HCT116 (cell line): ENCODE results near the gene KCNIP3. TPM values are rescaled to one million over a fixed set of nuclear protein-coding genes. Genes with fewer than 3 reads are reported as not detected.

Experiments
- ATAC-seq: fragments of 200-7000 bp; cut with Tn5 transposase; 2 replicates; pipeline ENCODE4 v1.9.1; 2020; ENCODE audit warnings: mild to moderate bottlenecking, moderate library complexity
- BruUV-seq: library from RNA; stranded (reverse); fragments of 400-500 nt; replicated peaks from 2 replicates; lab custom pipeline; 2021; lab: Mats Ljungman, UMichigan
- CTCF ChIA-PET: fragments of 300-600 bp; sonication (Branson Sonifier 250); formaldehyde crosslinking; loops from one replicate; lab custom pipeline; 2021; ENCODE audit warnings: antibody characterized with exemption; lab: Charles Lee
- POLR2A ChIA-PET: fragments of 300-600, 350-600 bp; sonication (Branson Sonifier 250); formaldehyde crosslinking; loops from one replicate; lab custom pipeline; 2021; ENCODE audit warnings: antibody characterized with exemption; lab: Charles Lee
- RAD21 ChIA-PET, 2 experiments: fragments of 300-600 bp; sonication (Branson Sonifier 250); formaldehyde crosslinking; loops; one replicate each; lab custom pipeline; 2023; ENCODE audit warnings: low total read pairs in 2 of 2; ENCODE audit not compliant: uncharacterized antibody in 2 of 2, unreplicated experiment in 2 of 2, low non-redundant PET in 1 of 2; lab: Charles Lee
- DNase-seq: peaks from one replicate; pipeline ENCODE4 v3.0.0-alpha.2; 2010; ENCODE audit warnings: low read depth, low spot score
- H2AFZ ChIP-seq: fragments of 200-600 bp; shearing (Covaris generic), sonication (generic); 2 replicates; pipeline ENCODE4 v1.6.1; 2017; ENCODE audit warnings: low read depth, mixed run types, mixed read lengths, antibody characterized with exemption, low read length; ENCODE audit not compliant: poor library complexity, severe bottlenecking
- H3K27ac ChIP-seq: 2 replicates; pipeline ENCODE4 v1.5.1; 2012; ENCODE audit warnings: low read depth, low read length
- H3K27me3 ChIP-seq: fragments of 200-600 bp; sonication (generic); 2 replicates; pipeline ENCODE4 v1.6.1; 2016; ENCODE audit warnings: mixed run types, low read length, mixed read lengths; ENCODE audit not compliant: insufficient read depth
- H3K36me3 ChIP-seq, 2 experiments: fragments of 200-500 bp in 1 of 2; fragments of 200-600 bp in 1 of 2; sonication (Bioruptor generic) in 1 of 2; sonication (generic) in 1 of 2; 2 replicates each; pipeline versions ENCODE4 v1.5.1 to v1.6.1; 2014 to 2016; ENCODE audit warnings: low read length in 2 of 2, inconsistent platforms in 1 of 2, mixed read lengths in 1 of 2, mixed run types in 1 of 2; ENCODE audit not compliant: insufficient read depth in 2 of 2, control insufficient read depth in 1 of 2
- H3K4me1 ChIP-seq, 2 experiments: fragments of 200-600 bp in 1 of 2; sonication (generic) in 1 of 2; 2 replicates each; pipeline versions ENCODE4 v1.5.1 to v1.6.1; 2012 to 2017; ENCODE audit warnings: low read length in 2 of 2, inconsistent platforms in 1 of 2, mild to moderate bottlenecking in 1 of 2, mixed read lengths in 1 of 2, mixed run types in 1 of 2, moderate library complexity in 1 of 2; ENCODE audit not compliant: insufficient read depth in 2 of 2, control insufficient read depth in 1 of 2
- H3K4me2 ChIP-seq: fragments of 200-600 bp; sonication (generic); 2 replicates; pipeline ENCODE4 v1.6.1; 2017; ENCODE audit warnings: mixed run types, low read length, mixed read lengths
- H3K4me3 ChIP-seq, 2 experiments: fragments of 200-600 bp in 1 of 2; sonication (generic) in 1 of 2; replicated peaks in 1 of 2; 2 replicates each; pipeline ENCODE4 v1.5.1; 2011 to 2016; ENCODE audit warnings: low read length in 2 of 2, control low read depth in 1 of 2, low read depth in 1 of 2, mild to moderate bottlenecking in 1 of 2, mixed read lengths in 1 of 2, mixed run types in 1 of 2
- H3K79me2 ChIP-seq: fragments of 200-600 bp; sonication (generic); 2 replicates; pipeline ENCODE4 v1.6.1; 2017; ENCODE audit warnings: mild to moderate bottlenecking, mixed run types, low read length, moderate library complexity, mixed read lengths; ENCODE audit not compliant: insufficient read depth
- H3K9ac ChIP-seq: fragments of 200-600 bp; sonication (generic); 2 replicates; pipeline ENCODE4 v1.6.1; 2016; ENCODE audit warnings: low read length, mixed read lengths
- H3K9me2 ChIP-seq: fragments of 200-600 bp; sonication (generic), shearing (Covaris generic); 2 replicates; pipeline ENCODE4 v1.6.1; 2017; ENCODE audit warnings: mixed run types, mild to moderate bottlenecking, moderate library complexity; ENCODE audit not compliant: insufficient read depth
- H3K9me3 ChIP-seq, 2 experiments: fragments of 200-500 bp in 1 of 2; fragments of 200-600 bp in 1 of 2; sonication (Bioruptor generic) in 1 of 2; sonication (generic) in 1 of 2; 2 replicates each; pipeline ENCODE4 v1.6.1; 2014 to 2017; ENCODE audit warnings: low read length in 2 of 2, mixed read lengths in 2 of 2, inconsistent platforms in 1 of 2, low read depth in 1 of 2, mild to moderate bottlenecking in 1 of 2, mixed run types in 1 of 2, moderate library complexity in 1 of 2; ENCODE audit not compliant: control insufficient read depth in 1 of 2, insufficient read depth in 1 of 2
- H4K20me1 ChIP-seq: fragments of 200-600 bp; sonication (generic), shearing (Covaris generic); 2 replicates; pipeline ENCODE4 v1.6.1; 2017; ENCODE audit warnings: mixed run types, mild to moderate bottlenecking, moderate library complexity; ENCODE audit not compliant: insufficient read depth
- ATF3 ChIP-seq: IDR thresholded peaks from 2 replicates; pipeline ENCODE4 v1.6.1; 2012
- CBX3 ChIP-seq: IDR thresholded peaks from 2 replicates; pipeline ENCODE4 v1.6.1; 2012; ENCODE audit warnings: low read depth
- CEBPB ChIP-seq: IDR thresholded peaks from 2 replicates; pipeline ENCODE4 v1.6.1; 2012; ENCODE audit warnings: low read depth
- CTCF ChIP-seq, 3 experiments: fragments of 200-600 bp in 1 of 3; sonication (generic) in 1 of 3; IDR thresholded peaks in 2 of 3; conservative IDR thresholded peaks in 1 of 3; 2 replicates each; pipeline ENCODE4 v1.5.1; 2012 to 2017; ENCODE audit warnings: low read depth in 2 of 3, low read length in 2 of 3, antibody characterized with exemption in 1 of 3, borderline replicate concordance in 1 of 3, control low read depth in 1 of 3, mild to moderate bottlenecking in 1 of 3, mixed read lengths in 1 of 3, mixed run types in 1 of 3, moderate library complexity in 1 of 3; ENCODE audit not compliant: insufficient read depth in 1 of 3
- EZH2 ChIP-seq: fragments of 200-600 bp; sonication (generic); IDR thresholded peaks from 2 replicates; pipeline ENCODE4 v1.6.1; 2017; ENCODE audit warnings: antibody characterized with exemption, mixed run types
- EZH2phosphoT487 ChIP-seq: fragments of 200-600 bp; IDR thresholded peaks from 2 replicates; pipeline ENCODE4 v1.6.1; 2018; ENCODE audit warnings: antibody characterized with exemption, borderline replicate concordance
- FOSL1 ChIP-seq: IDR thresholded peaks from 2 replicates; pipeline ENCODE4 v1.6.1; 2012; ENCODE audit warnings: low read depth
- JUND ChIP-seq: IDR thresholded peaks from 2 replicates; pipeline ENCODE4 v1.6.1; 2012
- MAX ChIP-seq: IDR thresholded peaks from 2 replicates; pipeline ENCODE4 v1.6.1; 2012
- POLR2AphosphoS5 ChIP-seq: IDR thresholded peaks from 2 replicates; pipeline ENCODE4 v1.6.1; 2011; ENCODE audit warnings: mild to moderate bottlenecking, low read depth, low read length, moderate library complexity
- RAD21 ChIP-seq: IDR thresholded peaks from 2 replicates; pipeline ENCODE4 v1.6.1; 2012; ENCODE audit warnings: low read depth, mild to moderate bottlenecking
- SRF ChIP-seq: IDR thresholded peaks from 2 replicates; pipeline ENCODE4 v1.6.1; 2012; ENCODE audit warnings: low read depth
- TCF7L2 ChIP-seq: IDR thresholded peaks from 2 replicates; pipeline ENCODE4 v1.7.0; 2011; ENCODE audit warnings: borderline replicate concordance, inconsistent platforms; ENCODE audit not compliant: insufficient read depth, insufficient read length; ENCODE audit errors: extremely low read depth
- YY1 ChIP-seq: IDR thresholded peaks from 2 replicates; pipeline ENCODE4 v1.6.1; 2011; ENCODE audit warnings: low read length, low read depth, moderate library complexity, mild to moderate bottlenecking; ENCODE audit not compliant: insufficient replicate concordance; ENCODE audit errors: extremely low read depth
- ZBTB33 ChIP-seq: IDR thresholded peaks from 2 replicates; pipeline ENCODE4 v1.6.1; 2011; ENCODE audit warnings: mild to moderate bottlenecking, low read length, moderate library complexity; ENCODE audit not compliant: insufficient replicate concordance; ENCODE audit errors: extremely low read depth
- ZFX ChIP-seq: fragments of 450-650 bp; IDR thresholded peaks from 2 replicates; pipeline ENCODE4 v1.6.1; 2017
- ZNF274 ChIP-seq: fragments of 200-500 bp; sonication (Bioruptor generic); IDR thresholded peaks from 2 replicates; pipeline ENCODE4 v1.6.1; 2014; ENCODE audit warnings: mild to moderate bottlenecking, low read depth, low read length, inconsistent platforms
- intact Hi-C: fragments of 100-400 bp; cut with micrococcal nuclease; formaldehyde crosslinking; loops from 2 replicates; pipeline ENCODE4 v1.10.0; 2022
- total RNA-seq: library from RNA; stranded (reverse); gene quantifications from one replicate; pipeline ENCODE4 v1.2.1, GENCODE V29; 2021; ENCODE audit not compliant: unreplicated experiment

The KCNIP3 gene
- total RNA-seq, 1 experiment from 2014 or later, result 3.1 TPM

GRCh38 chr2:95260028-95261023 is 36.8 kb upstream of the KCNIP3 start:
- Histone ChIP-seq H3K27ac (no peak overlapping the region), H3K9me2 (no peaks in the 10 kb centered on the region), H3K36me3 (no peaks in the 10 kb centered on the region), H3K4me2 (no peak overlapping the region), H3K27me3 (no peaks in the 10 kb centered on the region), H3K9ac (no peak overlapping the region), H2AFZ (no peak overlapping the region), H4K20me1 (no peaks in the 10 kb centered on the region), H3K4me1 (peaks cover 0 to 14% of the 10 kb centered on the region in 2 experiments; a peak in 2 of 4 replicates), H3K4me3 (no peak overlapping the region), H3K9me3 (no peaks in the 10 kb centered on the region), H3K79me2 (no peaks in the 10 kb centered on the region)
- no peak for ATAC-seq
- DNase-seq, result no peak
- CTCF ChIA-PET, result interaction anchor here (0.9 kb wide), 1 partner anchor 17 kb away, joined by 3 read pairs; no protein-coding TSS in a partner anchor
- TF ChIP-seq FOSL1 (no peak), ZNF274 (no peak), ATF3 (no peak), POLR2AphosphoS5 (no peak), RAD21 (no peak), ZFX (no peak), CTCF (IDR thresholded peaks at IDR 0.05 in 2 of 3, conservative IDR thresholded peaks at IDR 0.05 in 1 of 3; ENCODE audit: borderline replicate concordance in 1 of 3, insufficient read depth in 1 of 3, low read depth in 2 of 3, low read length in 2 of 3) (no peak), TCF7L2 (no peak), EZH2phosphoT487 (no peak), ZBTB33 (no peak), SRF (no peak), CEBPB (no peak), MAX (no peak), JUND (no peak), YY1 (no peak), CBX3 (no peak), EZH2 (no peak)
- RAD21 ChIA-PET, result no interaction called here
- intact Hi-C loops, result no loop called here
- POLR2A ChIA-PET, result no interaction called here
- BruUV-seq, result no TSS peak
